Central memory CD4-positive, alpha-beta T cell (primary cell): ENCODE measurements around the gene PCBD1.
"Not testable (repeated sequence)": the region's sequence is repeated elsewhere in the genome, so short reads cannot be mapped to it uniquely, and the experiment has no call there.

ENCODE experiments used
- DNase-seq: peaks from one replicate; pipeline ENCODE4 v3.0.0; 2022

PCBD1 gene

GRCh38 chr10:70861495-70862197 lies 26.7 kb downstream of the PCBD1 start:
- DNase-seq = not testable (repeated sequence)

DNA sequence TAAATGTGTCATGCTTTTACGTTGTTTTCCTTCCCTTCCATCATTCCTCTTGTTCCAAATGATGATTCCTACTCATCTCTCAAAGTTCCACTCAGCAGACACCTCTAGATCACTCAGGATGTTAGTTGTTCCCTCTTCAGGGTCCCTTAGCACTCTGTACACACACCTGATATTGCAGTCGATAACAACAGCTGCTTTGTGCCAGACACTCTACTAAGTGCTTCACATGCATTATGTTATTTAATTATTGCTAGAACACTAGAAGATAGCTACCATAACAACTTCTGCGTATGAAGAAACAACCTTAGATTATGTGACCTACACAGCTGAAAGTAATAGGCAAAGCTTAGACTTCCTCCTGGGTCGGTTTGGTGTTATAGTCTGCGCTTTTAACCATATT lies 29.6 kb downstream of the PCBD1 start:
- no peak for DNase-seq

DNA sequence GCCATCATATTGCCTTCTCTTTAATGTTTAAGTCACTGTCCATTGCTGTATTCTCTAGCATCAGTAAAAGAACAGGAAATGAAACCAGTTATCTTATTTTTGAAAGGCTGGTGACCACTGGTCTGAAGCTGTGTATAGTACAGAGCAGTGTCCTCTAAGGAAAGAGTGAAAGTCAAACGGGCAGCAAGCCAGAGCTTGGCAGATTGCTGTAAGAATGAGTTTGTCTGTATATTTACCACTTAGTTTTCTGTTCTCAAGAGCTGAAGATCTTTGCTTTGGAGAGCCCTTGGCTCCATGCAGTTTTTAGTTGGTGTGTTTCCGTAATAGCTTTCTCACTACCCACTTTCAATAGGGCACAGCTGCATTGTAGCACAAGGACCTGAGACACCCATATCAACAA lies 31.9 kb downstream of the PCBD1 start:
- no peak for DNase-seq

- no peak for DNase-seq
These were observed 34.9 kb downstream of the PCBD1 start for GRCh38 chr10:70853457-70853856.

DNA sequence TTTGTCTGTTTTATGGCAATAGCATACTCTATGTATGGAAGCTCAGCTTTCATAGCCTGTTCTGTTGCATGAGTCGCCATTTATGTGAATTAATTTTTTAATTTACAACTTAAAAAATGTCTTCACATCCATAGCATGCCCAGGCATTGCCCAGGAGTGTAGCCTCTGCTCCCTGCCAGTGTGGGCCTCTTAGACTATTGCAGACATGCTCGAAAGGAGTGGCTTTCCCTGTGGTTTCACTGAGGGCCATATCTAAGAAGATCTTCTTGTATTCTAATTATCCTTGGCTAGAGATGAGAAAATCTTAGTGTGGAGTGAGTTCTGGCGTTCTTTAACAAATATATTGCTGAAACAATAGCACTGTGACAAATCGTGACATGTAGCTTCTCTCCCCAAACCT lies 35.3 kb downstream of the PCBD1 start:
- no peak for DNase-seq

- no peak for DNase-seq
These were observed 36.5 kb downstream of the PCBD1 start for GRCh38 chr10:70851597-70852475.

GRCh38 chr10:70850097-70850496 lies 38.3 kb downstream of the PCBD1 start:
- no peak for DNase-seq

GRCh38 chr10:70849582-70850016 lies 38.8 kb downstream of the PCBD1 start:
- DNase-seq = no peak

GRCh38 chr10:70847659-70848360 lies 40.6 kb downstream of the PCBD1 start:
- no peak for DNase-seq

DNA sequence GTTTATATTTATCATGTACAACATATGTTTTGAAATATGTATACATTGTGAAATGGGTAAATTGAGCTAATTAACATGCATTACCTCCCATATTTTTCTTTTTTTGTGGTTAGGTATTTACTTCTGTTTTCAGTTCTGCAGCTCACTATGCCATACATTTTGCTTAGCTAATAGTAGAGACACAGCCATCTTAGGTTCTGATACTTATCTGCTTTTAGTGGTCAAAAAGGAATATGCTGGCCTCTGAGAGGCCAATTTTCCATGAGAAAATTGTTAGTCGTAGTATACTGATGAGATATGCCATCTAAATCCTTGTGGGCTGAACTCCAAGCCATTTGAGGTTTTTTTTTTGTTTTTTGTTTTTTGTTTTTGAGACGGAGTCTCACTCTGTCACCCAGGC lies 41.6 kb downstream of the PCBD1 start:
- no peak for DNase-seq

DNA sequence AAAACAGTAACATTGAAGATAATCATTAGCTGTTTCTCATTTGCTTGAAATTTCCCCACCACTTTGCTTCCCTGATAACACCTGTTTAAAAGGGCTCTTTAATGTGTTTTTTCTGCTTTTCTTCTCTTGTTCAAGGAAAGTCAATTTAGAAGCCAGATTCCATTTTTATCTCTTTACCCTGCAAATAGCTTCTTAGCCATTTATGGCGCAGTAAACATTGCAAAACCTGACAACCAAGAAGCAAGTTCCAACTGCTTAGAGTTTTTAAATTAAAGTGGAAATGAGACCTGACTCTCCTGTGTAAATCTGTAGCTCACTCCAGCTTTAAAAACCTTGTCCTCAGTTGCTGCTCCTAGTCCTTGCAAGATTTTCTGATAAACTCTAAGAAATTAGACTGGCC lies 42.5 kb downstream of the PCBD1 start:
- DNase-seq = no peak

- DNase-seq = no peak
These were observed 43.1 kb downstream of the PCBD1 start for GRCh38 chr10:70845256-70845655.

- DNase-seq = no peak
These were observed 44.4 kb downstream of the PCBD1 start for GRCh38 chr10:70843776-70844489.

- DNase-seq = no peak
These were observed 45.0 kb downstream of the PCBD1 start for GRCh38 chr10:70843333-70843732.

DNA sequence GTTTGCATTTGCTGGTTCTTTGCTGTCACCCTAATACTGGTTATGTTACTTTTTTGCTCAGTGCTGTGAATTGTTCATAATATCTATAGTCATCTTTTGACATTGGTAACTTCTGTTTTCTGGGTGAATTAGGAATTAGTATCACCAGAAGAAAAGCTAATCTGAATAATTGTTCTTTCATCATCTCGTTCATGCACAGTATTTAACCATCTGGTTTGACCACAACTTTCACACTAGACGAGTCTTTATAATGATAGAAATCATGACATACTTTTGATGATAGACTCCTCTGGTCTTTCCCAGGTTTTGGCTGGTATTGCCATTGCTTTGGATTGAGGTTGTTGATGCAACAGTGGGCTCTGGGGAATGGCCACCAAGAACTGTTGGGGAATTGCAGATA lies 47.5 kb downstream of the PCBD1 start:
- DNase-seq = no peak

DNA sequence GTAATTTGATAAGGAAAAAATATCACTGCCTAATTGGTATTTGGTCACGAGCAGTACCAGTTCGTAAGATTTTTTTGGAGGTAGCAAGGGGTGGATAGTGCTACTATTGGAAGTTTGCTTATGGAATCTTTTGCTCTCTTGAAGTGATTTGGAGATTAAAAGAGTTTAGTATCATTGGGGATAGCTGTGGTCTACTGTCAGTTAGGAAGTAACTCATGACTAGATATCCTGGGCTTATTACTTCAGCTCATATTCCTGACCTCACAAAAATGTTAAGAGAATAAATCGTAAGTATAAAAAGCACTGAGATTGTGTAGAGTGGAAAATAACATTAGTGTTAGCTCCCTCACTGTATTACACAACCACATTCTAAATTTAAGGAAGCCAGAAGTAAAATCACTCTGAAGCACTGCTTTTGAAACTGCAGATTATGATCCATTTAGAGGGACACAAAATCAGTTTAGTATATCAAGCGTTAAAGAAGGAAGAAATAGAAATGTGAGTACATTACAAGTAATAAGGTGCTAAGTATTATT lies 50.0 kb downstream of the PCBD1 start:
- no peak for DNase-seq

- no peak for DNase-seq
These were observed 50.7 kb downstream of the PCBD1 start for GRCh38 chr10:70837660-70838059.

DNA sequence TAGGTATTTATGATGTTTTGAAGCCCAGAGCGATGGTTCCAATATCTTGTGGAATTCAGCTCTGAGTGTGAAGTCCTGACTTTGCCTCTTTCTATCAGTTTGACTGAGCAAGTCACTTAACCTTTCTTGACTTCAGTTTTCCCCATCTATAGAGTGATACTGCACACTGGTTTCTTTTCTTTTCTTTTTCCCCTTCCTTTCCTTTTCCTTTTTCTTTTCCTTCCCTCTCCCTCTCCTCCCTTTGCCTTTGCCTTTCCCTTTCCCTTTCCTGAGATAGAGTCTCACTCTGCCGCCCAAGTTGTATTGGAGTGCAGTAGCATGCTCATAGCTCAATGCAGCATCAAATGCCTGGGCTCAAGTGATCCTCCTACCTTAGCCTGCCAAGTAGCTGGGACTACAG lies 52.0 kb downstream of the PCBD1 start:
- DNase-seq = no peak

GRCh38 chr10:70834441-70835151 lies 53.8 kb downstream of the PCBD1 start:
- no peak for DNase-seq

- DNase-seq = no peak
These were observed 54.3 kb downstream of the PCBD1 start for GRCh38 chr10:70834021-70834420.

- DNase-seq = no peak
These were observed 54.8 kb downstream of the PCBD1 start for GRCh38 chr10:70833601-70834000.
